ENCODE data around the gene LMBRD2.
"Not testable (repeated sequence)": the region's sequence is repeated elsewhere in the genome, so short reads cannot be mapped to it uniquely, and the experiment has no call there.

LMBRD2 gene

GRCh38 chr5:36160617-36161016 lies 8.9 kb upstream of the LMBRD2 start:
- DNase-seq = no peak

- DNase-seq = no peak
Observed at GRCh38 chr5:36158144-36158543, 6.5 kb upstream of the LMBRD2 start.

GRCh38 chr5:36156619-36157018 lies 4.9 kb upstream of the LMBRD2 start:
- no peak for DNase-seq

GRCh38 chr5:36156121-36156601 lies 4.5 kb upstream of the LMBRD2 start:
- DNase-seq = no peak

- no peak for DNase-seq
Observed at GRCh38 chr5:36155291-36155690, 3.6 kb upstream of the LMBRD2 start.

- DNase-seq = no peak
Observed at GRCh38 chr5:36153726-36154125, 2.0 kb upstream of the LMBRD2 start.

- no peak for DNase-seq
Observed at GRCh38 chr5:36153298-36153677, 1.6 kb upstream of the LMBRD2 start.

- no peak for DNase-seq
Observed at GRCh38 chr5:36152324-36153297, 924 bp upstream of the LMBRD2 start.

GRCh38 chr5:36150676-36151433 lies 832 bp downstream of the LMBRD2 start:
- DNase-seq = peak; percentile 50 to 67

GRCh38 chr5:36147681-36148080 lies 4.0 kb downstream of the LMBRD2 start:
- no peak for DNase-seq

- no peak for DNase-seq
Observed at GRCh38 chr5:36146390-36146789, 5.3 kb downstream of the LMBRD2 start.

GRCh38 chr5:36145311-36145710 lies 6.4 kb downstream of the LMBRD2 start:
- DNase-seq = no peak

- no peak for DNase-seq
Observed at GRCh38 chr5:36138900-36139683, 12.6 kb downstream of the LMBRD2 start.

- DNase-seq = no peak
Observed at GRCh38 chr5:36136581-36136980, 15.1 kb downstream of the LMBRD2 start.

- DNase-seq = no peak
Observed at GRCh38 chr5:36135988-36136387, 15.7 kb downstream of the LMBRD2 start.

GRCh38 chr5:36133009-36133408 lies 18.7 kb downstream of the LMBRD2 start:
- DNase-seq = not testable (repeated sequence)

GRCh38 chr5:36129666-36130065 lies 22.0 kb downstream of the LMBRD2 start:
- not testable (repeated sequence) for DNase-seq

- no peak for DNase-seq
Observed at GRCh38 chr5:36128795-36129194, 22.9 kb downstream of the LMBRD2 start.

- DNase-seq = no peak
Observed at GRCh38 chr5:36125868-36126267, 25.8 kb downstream of the LMBRD2 start.

- DNase-seq = no peak
Observed at GRCh38 chr5:36111238-36111637, 40.4 kb downstream of the LMBRD2 start.

- DNase-seq = no peak
Observed at GRCh38 chr5:36108758-36109460, 42.8 kb downstream of the LMBRD2 start.

- DNase-seq = no peak
Observed at GRCh38 chr5:36105819-36106218, 45.9 kb downstream of the LMBRD2 start.

All from activated CD4-positive, alpha-beta T cell treated with anti-CD3 and anti-CD28 coated beads, Interleukin-2, amount 50 U/mL, for 48 hours (primary cell).